RWPE2 (cell line): ENCODE results near the gene APOL1.
"Not testable (repeated sequence)": the region's sequence is repeated elsewhere in the genome, so short reads cannot be mapped to it uniquely, and the experiment has no call there.

ENCODE experiments used
- ATAC-seq: fragments of 200-7000 bp; cut with Tn5 transposase; 3 replicates; pipeline ENCODE4 v1.9.1; 2021; ENCODE audit warnings: low read depth
- DNase-seq: peaks from one replicate; pipeline ENCODE4 v3.0.0-alpha.2; 2020; ENCODE audit warnings: low spot score
- H3K27ac ChIP-seq: fragments of 450-650 bp; 2 replicates; pipeline ENCODE4 v1.5.1; 2017; ENCODE audit warnings: mild to moderate bottlenecking; ENCODE audit not compliant: poor library complexity, severe bottlenecking
- H3K27me3 ChIP-seq: fragments of 250-450 bp; sonication (Bioruptor Pico); 2 replicates; pipeline ENCODE4 v1.5.1; 2021; ENCODE audit warnings: mild to moderate bottlenecking, moderate library complexity; ENCODE audit not compliant: insufficient read depth, poor library complexity, severe bottlenecking
- H3K36me3 ChIP-seq: fragments of 250-450 bp; sonication (Bioruptor Pico); 2 replicates; pipeline ENCODE4 v1.5.1; 2020; ENCODE audit warnings: low read depth, mild to moderate bottlenecking, moderate library complexity
- H3K4me1 ChIP-seq: fragments of 250-450 bp; sonication (Bioruptor Pico); 2 replicates; pipeline ENCODE4 v1.5.1; 2021; ENCODE audit warnings: mild to moderate bottlenecking, moderate library complexity; ENCODE audit not compliant: insufficient read depth, poor library complexity, severe bottlenecking
- H3K4me3 ChIP-seq: fragments of 250-450 bp; sonication (Bioruptor Pico); 2 replicates; pipeline ENCODE4 v1.5.1; 2021; ENCODE audit warnings: mild to moderate bottlenecking, moderate library complexity; ENCODE audit not compliant: severe bottlenecking
- H3K9me3 ChIP-seq: fragments of 250-450 bp; sonication (Bioruptor Pico); 2 replicates; pipeline ENCODE4 v1.5.1; 2021; ENCODE audit warnings: mild to moderate bottlenecking, moderate library complexity; ENCODE audit not compliant: severe bottlenecking
- CTCF ChIP-seq: fragments of 450-650 bp; IDR thresholded peaks from one replicate; pipeline ENCODE4 v1.5.1; 2017; ENCODE audit warnings: mild to moderate bottlenecking, moderate library complexity; ENCODE audit not compliant: poor library complexity, severe bottlenecking

The APOL1 gene

DNA sequence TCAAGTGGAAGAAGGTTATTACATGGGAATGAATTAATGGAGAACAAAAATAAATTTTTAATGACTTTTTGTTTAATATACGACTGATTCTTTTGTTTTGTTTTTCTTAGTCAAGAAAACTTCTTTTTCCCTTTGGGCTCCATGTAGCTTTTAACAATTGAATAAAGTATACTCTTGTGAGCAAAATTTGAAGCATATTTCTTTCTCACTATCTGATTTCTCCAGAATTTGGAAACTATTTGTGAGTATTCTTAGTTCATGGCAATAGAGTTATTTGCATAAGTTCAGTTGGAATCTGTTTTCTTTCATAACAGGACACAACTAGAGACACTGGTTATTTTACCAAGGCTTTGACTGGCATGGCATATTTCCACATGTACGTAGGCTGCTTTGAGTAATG lies 3.8 kb upstream of the APOL1 start:
- H3K4me3 ChIP-seq = no peak overlapping the region
- no peaks in the 10 kb centered on the region for H3K27me3 ChIP-seq
- no peak overlapping the region for H3K27ac ChIP-seq
- ATAC-seq = no peak
- no peaks in the 10 kb centered on the region for H3K9me3 ChIP-seq
- H3K36me3 ChIP-seq = no peaks in the 10 kb centered on the region
- no peak for TF ChIP-seq CTCF
- no peaks in the 10 kb centered on the region for H3K4me1 ChIP-seq
- DNase-seq = no peak

DNA sequence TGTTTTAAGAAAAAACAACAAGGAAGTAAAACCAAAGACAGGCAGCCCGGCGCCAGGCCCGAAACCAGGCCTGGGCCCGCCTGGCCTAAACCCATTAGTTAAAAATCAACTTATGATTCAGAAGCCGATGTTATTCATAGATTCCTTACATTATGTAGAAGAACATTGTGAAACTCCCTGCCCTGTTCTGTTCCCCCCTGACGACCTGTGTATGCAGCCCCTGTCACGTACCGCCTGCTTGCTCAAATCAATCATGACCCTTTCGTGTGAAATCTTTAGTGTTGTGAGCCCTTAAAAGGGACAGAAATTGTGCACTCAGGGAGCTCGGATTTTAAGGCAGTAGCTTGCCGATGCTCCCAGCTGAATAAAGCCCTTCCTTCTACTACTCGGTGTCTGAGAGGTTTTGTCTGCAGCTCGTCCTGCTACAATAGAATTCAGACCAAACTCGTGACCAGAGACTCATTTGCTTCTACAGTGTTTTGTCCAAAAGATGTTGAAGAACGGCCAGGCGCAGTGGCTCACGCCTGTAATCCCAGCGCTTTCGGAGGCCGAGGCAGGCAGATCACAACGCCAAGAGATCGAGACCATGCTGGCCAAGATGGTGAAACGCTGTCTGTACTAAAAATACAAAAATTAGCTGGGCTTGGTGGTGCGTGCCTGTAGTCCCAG lies 2.5 kb upstream of the APOL1 start:
- not testable (repeated sequence) for H3K4me1 ChIP-seq, DNase-seq, H3K36me3 ChIP-seq, H3K9me3 ChIP-seq, ATAC-seq, H3K27me3 ChIP-seq, H3K4me3 ChIP-seq
- H3K27ac ChIP-seq = peak overlapping the region; percentile 34

DNA sequence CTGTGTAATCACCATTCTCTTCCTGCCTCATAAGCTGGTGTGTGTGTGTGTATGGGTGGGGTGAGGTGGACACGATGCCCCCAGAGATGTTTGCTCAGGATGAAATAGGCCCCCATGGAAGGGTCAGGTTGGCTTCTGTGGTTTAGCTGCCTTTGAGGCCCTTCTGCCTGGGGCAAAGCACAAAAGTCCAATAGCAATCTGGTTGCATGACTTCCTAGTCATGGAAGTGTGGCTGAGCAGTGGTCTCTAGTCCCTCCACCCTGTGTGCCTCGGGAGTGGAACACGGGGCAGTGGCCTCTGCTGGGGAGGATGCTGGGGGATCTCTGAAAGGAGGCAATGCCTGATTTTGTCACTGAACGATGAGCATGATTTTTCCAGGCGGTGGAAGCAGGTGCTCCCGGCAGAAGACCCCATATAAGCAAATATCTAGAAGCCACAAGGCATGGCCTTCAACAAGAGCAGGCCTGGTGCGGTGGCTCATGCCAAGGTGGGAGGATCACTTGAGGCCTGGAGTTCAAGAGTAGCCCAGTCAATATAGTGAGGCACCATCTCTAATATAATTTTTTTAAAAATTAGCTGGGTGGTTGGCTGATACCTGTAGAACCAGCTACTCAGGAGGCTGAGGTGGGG lies 839 bp upstream of the APOL1 start:
- not testable (repeated sequence) for H3K4me3 ChIP-seq, H3K9me3 ChIP-seq, H3K36me3 ChIP-seq, H3K27me3 ChIP-seq, DNase-seq, ATAC-seq, H3K4me1 ChIP-seq, H3K27ac ChIP-seq

DNA sequence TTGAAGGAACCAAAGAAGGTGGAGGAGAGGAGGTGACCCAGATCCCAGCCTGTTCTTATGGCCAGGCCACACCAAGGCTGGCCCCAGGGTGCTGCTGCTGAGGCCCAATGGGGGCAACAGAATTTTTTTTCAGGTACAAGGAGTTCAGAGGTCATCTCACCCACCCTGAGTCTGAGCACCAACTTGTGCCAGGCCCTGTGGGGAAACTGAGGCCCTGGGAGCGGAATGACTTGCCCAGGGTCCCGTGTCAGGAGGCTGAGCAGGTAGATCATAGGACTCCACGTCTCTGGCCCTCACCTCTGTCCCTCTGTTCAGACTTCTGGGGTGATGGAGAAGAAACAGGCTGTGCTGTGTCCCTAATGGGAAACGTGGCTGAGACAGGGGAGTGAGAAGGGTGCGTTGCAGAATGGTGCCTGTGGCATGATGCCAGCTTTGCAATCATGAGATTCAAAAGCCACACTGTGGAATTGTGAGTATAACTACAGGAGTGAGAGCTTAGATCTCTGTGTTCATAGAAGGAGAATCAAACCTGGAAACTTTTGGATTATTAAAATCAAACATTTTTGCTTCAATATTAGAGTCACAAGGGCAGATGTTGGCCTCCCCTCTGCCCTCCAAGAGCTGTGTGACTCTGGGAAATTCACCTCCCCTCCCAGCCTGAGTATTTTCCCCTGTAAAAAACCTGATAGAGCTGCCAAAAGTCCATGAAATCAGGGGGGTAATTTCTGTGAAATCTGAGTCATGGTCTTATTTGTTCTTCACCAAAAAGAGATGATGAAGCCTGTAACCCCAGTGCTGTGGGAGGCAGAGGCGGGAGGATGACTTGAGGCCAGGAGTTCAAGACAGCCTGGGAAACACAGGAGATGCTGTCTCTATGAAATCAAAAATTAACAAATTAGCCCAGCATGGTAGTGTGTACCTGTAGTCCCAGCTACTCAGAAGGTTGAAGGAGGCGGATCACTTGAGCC lies 874 bp downstream of the APOL1 start:
- no peaks in the 10 kb centered on the region for H3K36me3 ChIP-seq

GRCh38 chr22:36255572-36255971 lies 2.6 kb downstream of the APOL1 start:
- ATAC-seq, H3K4me3 ChIP-seq, H3K36me3 ChIP-seq, H3K27me3 ChIP-seq, H3K27ac ChIP-seq, H3K4me1 ChIP-seq, H3K9me3 ChIP-seq, DNase-seq: not testable (repeated sequence)

More for the DNA sequence above, 874 bp downstream of the APOL1 start:
- DNase-seq (no peak), ATAC-seq (no peak)
- no peak for TF ChIP-seq CTCF
- no peaks in the 10 kb centered on the region for H3K4me1 ChIP-seq
- H3K4me3 ChIP-seq = peak overlapping the region; percentile 6
- no peaks in the 10 kb centered on the region for H3K27me3 ChIP-seq
- no peaks in the 10 kb centered on the region for H3K9me3 ChIP-seq
- no peak overlapping the region for H3K27ac ChIP-seq

DNA sequence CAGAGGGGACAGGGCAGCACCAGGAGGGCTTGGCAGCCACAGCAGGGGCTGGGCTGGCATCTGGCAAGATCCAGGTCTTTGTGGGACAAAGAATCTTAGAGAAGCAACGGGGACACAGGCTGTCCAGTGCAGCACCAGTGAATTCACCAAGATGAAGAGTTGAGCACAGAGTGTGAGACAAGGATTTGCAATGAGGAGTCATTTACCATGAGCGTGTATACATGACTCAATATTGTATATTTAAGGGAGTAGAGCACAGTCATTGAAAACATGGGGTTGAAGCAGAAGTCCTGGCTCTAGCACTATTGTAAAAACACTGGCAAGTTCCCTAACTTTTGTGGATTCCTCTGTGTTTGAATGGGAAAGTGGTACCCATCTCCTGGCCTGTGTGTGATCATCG lies 3.5 kb downstream of the APOL1 start:
- no peak; the same call in 2 of the 3 replicates for ATAC-seq
- no peaks in the 10 kb centered on the region for H3K9me3 ChIP-seq
- DNase-seq = no peak
- H3K27ac ChIP-seq = no peak overlapping the region
- H3K4me1 ChIP-seq = no peaks in the 10 kb centered on the region
- H3K36me3 ChIP-seq = no peaks in the 10 kb centered on the region
- H3K27me3 ChIP-seq = no peaks in the 10 kb centered on the region
- no peak for TF ChIP-seq CTCF
- no peak overlapping the region for H3K4me3 ChIP-seq
